ENCODE data around the gene NAT8L.
"Not testable (repeated sequence)": the region's sequence is repeated elsewhere in the genome, so short reads cannot be mapped to it uniquely, and the experiment has no call there.

Gene NAT8L

GRCh38 chr4:2059046-2059725, at the start of gene NAT8L:
TSS of gene NAT8L (plus strand) at chr4:2059327. CDS start at chr4:2059512, 185 bp downstream.
- DNase-seq (ENCODE audit: low read depth in 2 of 2), result peak in 1 of 2 donors; percentile 19

GRCh38 chr4:2009651-2010233, 49.4 kb upstream of the NAT8L start:
- peak in 1 of 2 donors; percentile 37 for DNase-seq (ENCODE audit: low read depth in 2 of 2)

GRCh38 chr4:2011583-2011982, 47.5 kb upstream of the NAT8L start:
- no peak for DNase-seq (ENCODE audit: low read depth in 2 of 2)

GRCh38 chr4:2015008-2015407, 44.1 kb upstream of the NAT8L start:
- DNase-seq (ENCODE audit: low read depth in 2 of 2), result no peak

DNA sequence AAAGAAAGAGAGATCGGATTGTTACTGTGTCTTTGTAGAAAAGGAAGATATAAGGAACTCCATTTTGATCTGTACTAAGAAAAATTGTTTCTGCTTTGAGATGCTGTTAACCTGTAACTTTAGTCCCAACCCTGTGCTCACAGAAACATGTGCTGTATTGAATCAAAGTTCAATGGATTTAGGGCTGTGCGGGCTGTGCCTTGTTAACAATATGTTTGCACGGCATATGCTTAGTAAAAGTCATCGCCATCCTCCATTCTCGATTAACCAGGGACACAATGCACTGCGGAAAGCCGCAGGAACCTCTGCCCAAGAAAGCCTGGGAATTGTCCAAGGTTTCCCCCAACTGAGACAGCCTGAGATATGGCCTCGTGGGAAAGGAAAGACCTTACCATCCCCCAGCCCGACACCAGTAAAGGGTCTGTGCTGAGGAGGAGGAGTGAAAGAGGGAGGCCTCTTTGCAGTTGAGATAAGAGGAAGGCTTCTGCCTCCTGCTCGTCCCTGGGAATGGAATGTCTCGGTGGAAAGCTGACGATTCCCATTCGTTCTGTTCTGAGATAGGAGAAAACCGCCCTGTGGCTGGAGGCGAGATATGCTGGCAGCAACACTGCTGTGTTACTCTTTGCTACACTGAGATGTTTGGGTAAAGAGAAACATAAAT, 37.6 kb upstream of the NAT8L start:
- DNase-seq (ENCODE audit: low read depth in 2 of 2), result not testable (repeated sequence)

- DNase-seq (ENCODE audit: low read depth in 2 of 2), result no peak
These were observed 34.4 kb upstream of the NAT8L start for GRCh38 chr4:2024683-2025082.

DNA sequence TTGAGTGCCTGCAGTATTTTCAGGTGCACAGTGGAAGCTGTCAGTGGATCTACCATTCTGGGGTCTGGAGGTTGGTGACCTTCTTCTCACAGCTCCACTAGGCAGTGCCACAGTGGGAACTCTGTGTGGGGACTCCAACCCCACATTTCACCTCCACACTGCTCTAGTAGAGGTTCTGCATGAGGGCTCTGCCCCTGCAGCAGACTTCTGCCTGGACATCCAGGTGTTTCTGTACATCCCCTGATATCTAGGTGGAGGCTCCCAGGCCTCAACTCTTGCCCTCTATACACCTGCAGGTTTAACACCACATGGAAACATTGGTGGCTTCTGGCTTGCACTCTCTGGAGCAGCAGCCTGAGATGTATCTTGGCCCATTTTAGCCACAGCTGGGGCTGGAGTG, 33.3 kb upstream of the NAT8L start:
- DNase-seq (ENCODE audit: low read depth in 2 of 2), result no peak

DNA sequence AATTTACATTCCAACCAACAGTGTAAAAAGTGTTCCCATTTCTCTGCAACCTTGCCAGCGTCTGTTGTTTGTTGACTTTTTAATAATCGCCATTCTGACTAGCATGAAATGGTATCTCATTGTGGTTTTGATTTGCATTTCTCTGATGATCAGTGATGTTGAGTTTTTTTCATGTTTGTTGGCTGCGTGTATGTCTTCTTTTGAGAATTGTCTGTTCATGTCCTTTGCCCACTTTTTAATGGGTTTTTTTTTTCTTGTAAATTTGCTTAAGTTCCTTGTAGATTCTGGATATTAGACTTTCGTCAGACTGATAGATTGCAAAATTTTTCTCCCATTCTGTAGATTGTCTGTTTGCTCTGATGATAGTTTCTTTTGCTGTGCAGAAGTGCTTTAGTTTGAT, 32.0 kb upstream of the NAT8L start:
- DNase-seq (ENCODE audit: low read depth in 2 of 2), result not testable (repeated sequence)

GRCh38 chr4:2031161-2031560, 28.0 kb upstream of the NAT8L start:
- not testable (repeated sequence) for DNase-seq (ENCODE audit: low read depth in 2 of 2)

DNA sequence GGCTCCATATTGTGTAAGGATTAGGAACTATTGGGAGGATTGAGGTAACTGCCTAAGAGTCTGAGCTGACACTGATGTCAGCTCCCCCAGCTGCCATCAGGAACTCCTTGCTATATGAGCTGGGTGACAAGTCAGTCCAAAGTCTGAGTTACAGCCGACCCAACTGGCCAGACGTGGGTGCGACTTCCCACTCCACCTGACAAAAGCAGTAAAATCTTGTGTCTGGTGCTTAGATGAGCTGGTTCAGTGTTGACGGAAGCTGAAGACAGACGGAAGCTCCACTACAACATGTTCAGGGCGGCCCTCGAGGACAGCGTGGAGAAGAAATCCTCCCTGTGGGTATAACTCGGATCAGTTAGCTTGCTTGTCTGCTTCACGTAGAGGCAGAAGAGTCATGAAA, 22.8 kb upstream of the NAT8L start:
- no peak for DNase-seq (ENCODE audit: low read depth in 2 of 2)

DNA sequence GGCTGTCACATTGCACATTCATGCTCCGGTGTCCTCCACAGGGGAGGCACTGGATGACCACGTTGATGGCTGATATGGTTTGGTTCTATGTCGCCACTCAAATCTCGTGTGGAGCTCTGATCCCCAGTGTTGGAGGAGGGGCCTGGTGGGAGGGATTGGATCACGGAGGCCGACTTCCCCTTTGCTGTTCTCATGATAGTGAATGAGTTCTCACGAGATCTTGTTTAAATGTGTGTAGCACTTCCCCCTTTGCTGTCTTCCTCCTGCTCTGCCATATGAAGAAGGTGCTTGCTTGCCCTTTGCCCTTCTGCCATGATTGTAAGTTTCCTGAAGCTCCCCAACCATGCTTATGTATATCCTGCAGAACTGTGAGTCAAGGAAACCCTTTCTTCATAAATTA, 22.3 kb upstream of the NAT8L start:
- DNase-seq (ENCODE audit: low read depth in 2 of 2), result no peak

GRCh38 chr4:2040391-2041238, 18.5 kb upstream of the NAT8L start:
- no peak for DNase-seq (ENCODE audit: low read depth in 2 of 2)

GRCh38 chr4:2041239-2042130, 17.6 kb upstream of the NAT8L start:
- DNase-seq (ENCODE audit: low read depth in 2 of 2), result peak; percentile 79 to 84

DNA sequence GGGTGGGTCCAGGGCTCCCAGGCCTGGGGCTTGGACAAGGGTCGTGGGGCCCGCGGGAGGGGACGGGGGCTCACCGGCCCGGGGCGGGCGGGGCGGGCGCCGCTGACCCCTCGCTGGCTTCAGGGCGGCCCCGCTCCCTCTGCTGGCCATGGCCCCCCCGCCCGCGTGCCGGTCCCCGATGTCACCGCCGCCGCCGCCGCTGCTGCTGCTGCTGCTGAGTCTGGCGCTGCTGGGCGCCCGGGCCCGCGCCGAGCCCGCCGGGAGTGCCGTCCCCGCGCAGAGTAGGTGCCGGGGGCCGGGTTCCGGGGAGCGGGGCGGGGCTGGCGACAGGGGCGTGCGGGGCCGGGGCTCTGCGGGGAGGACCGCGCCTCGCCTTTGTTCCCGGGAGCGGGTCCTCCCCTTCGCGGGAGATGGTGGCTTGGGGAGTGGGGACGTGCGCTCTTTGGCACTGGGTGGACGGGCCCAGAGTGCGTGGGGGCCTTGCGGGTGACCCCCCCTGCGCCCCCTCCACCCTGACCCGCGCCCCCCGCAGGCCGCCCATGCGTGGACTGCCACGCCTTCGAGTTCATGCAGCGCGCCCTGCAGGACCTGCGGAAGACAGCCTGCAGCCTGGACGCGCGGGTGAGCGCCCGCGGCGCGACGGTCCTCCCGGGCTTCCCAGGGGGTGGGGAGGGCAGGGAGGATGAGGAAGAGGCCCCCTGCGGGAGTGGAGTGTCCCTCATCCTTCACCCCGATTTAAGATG, 16.8 kb upstream of the NAT8L start:
- peak in 1 of 2 donors; percentile 44 for DNase-seq (ENCODE audit: low read depth in 2 of 2)

DNA sequence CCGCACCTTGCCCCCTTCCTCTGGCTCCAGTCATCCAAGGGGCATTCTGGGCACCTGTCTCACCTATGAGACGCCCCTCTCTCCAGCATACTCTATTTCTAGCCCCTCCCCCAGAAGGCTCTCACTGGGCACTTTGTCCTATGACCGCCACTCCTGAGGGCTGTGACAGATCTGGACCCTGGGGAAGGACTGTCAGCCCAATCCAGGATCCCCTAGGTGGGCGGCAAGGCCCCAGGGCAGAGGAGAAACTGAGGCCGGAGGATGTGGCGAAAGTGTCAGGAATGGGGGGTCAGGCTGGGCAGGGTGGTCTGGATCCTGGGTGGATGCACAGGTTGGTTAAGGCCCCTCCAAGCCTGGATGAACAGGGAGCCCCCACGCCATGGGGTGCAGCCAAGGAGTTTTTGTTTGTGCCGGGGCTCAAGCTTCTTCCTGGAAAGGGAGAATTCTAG, 16.2 kb upstream of the NAT8L start:
- DNase-seq (ENCODE audit: low read depth in 2 of 2), result no peak

GRCh38 chr4:2043396-2044118, 15.6 kb upstream of the NAT8L start:
- DNase-seq (ENCODE audit: low read depth in 2 of 2), result no peak

DNA sequence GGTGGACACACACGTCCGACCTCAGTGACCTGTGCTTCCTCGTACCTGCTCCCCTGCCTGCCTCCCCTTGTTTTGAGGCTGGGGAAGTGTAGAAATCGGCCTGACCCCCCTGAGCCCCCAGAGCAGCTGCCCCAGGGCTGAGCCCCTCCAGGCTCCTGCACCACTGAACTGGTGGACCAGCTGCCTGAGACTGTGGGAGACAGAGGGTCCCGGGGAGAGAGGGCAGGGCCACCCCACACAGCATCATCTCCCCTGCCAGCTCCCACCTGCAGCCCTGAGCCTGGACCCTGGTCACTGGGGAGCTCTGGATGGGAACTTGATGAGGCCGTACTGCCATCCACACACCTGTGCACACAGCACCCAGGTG, 15.0 kb upstream of the NAT8L start:
- DNase-seq (ENCODE audit: low read depth in 2 of 2), result no peak

GRCh38 chr4:2044542-2045517, 14.3 kb upstream of the NAT8L start:
- no peak for DNase-seq (ENCODE audit: low read depth in 2 of 2)
